Type B pancreatic cell (in vitro differentiated cells): ENCODE measurements around the gene CHST15. TPM values are rescaled to one million over a fixed set of nuclear protein-coding genes. Genes with fewer than 3 reads are reported as not detected.
A peak's percentile ranks its signal among the peaks of the same experiment; 100 is the strongest.

Experiments used
- DNase-seq: peaks from one replicate; pipeline ENCODE4 v3.0.0; 2021; ENCODE audit warnings: mixed read lengths; ENCODE audit not compliant: unreplicated experiment; ENCODE audit errors: extremely low spot score
- H3K27ac Mint-ChIP-seq: 2 replicates; pipeline ENCODE4 v1.8.0; 2021; ENCODE audit warnings: mild to moderate bottlenecking, mixed read lengths
- H3K27me3 Mint-ChIP-seq: 2 replicates; pipeline ENCODE4 v1.8.0; 2021; ENCODE audit warnings: mixed read lengths
- H3K36me3 Mint-ChIP-seq: 2 replicates; pipeline ENCODE4 v1.8.0; 2021; ENCODE audit warnings: mixed read lengths
- H3K4me1 Mint-ChIP-seq: one replicate; pipeline ENCODE4 v1.8.0; 2021; ENCODE audit warnings: mixed read lengths; ENCODE audit not compliant: unreplicated experiment
- H3K4me3 Mint-ChIP-seq: 2 replicates; pipeline ENCODE4 v1.8.0; 2021; ENCODE audit warnings: mild to moderate bottlenecking, mixed read lengths
- H3K9me3 Mint-ChIP-seq: 2 replicates; pipeline ENCODE4 v1.8.0; 2021; ENCODE audit warnings: mixed read lengths
- total RNA-seq: library from RNA; stranded (reverse); gene quantifications from 2 replicates; pipeline ENCODE4 v1.2.1, GENCODE V29; 2021; ENCODE audit warnings: low replicate concordance
- TF ChIP-seq, protein P1 (sequence below): fragments of 200-600 bp; sonication (generic); conservative IDR thresholded peaks from 2 replicates; pipeline ENCODE4 v1.5.0; 2021; ENCODE audit warnings: antibody characterized with exemption, mild to moderate bottlenecking

CHST15 gene
- total RNA-seq, 1 donor from 2014 or later, result 22.9 TPM

DNA sequence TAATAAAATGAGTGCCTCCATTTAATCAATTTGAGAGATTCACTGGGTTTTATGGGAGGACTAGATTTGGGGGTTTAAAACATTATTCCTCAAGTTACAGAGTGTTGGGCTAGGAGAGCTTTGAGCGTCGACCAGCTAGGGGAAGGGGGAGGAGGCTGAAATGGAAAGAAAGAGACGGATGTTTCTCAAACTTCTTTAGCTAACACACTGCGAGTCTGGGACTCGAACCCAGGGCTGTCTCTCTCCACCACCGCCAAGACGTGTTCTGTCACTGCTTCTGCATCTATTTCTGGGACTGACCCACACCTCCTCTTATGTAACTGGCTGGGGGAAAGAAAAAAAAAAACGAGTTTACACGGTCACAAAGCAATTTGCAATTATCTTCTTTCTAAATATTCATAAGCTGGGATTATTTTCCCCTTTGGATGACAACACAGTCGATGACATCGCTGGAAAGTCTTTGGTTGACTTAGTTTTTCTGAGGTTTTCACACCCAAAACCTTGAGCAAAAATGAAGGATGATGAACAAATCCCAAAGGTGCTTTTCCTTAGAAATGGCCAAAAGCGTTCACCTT is 27.2 kb downstream of the CHST15 start:
- Mint-ChIP-seq H3K4me1 (peaks cover 38% of the 10 kb centered on the region), H3K27ac (peak overlapping the region; percentile 8), H3K36me3 (peaks cover 7% of the 10 kb centered on the region), H3K27me3 (no peaks in the 10 kb centered on the region), H3K4me3 (no peak overlapping the region), H3K9me3 (no peaks in the 10 kb centered on the region)
- TF ChIP-seq, protein P1, sequence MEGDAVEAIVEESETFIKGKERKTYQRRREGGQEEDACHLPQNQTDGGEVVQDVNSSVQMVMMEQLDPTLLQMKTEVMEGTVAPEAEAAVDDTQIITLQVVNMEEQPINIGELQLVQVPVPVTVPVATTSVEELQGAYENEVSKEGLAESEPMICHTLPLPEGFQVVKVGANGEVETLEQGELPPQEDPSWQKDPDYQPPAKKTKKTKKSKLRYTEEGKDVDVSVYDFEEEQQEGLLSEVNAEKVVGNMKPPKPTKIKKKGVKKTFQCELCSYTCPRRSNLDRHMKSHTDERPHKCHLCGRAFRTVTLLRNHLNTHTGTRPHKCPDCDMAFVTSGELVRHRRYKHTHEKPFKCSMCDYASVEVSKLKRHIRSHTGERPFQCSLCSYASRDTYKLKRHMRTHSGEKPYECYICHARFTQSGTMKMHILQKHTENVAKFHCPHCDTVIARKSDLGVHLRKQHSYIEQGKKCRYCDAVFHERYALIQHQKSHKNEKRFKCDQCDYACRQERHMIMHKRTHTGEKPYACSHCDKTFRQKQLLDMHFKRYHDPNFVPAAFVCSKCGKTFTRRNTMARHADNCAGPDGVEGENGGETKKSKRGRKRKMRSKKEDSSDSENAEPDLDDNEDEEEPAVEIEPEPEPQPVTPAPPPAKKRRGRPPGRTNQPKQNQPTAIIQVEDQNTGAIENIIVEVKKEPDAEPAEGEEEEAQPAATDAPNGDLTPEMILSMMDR, result no peak
- DNase-seq, result no peak

DNA sequence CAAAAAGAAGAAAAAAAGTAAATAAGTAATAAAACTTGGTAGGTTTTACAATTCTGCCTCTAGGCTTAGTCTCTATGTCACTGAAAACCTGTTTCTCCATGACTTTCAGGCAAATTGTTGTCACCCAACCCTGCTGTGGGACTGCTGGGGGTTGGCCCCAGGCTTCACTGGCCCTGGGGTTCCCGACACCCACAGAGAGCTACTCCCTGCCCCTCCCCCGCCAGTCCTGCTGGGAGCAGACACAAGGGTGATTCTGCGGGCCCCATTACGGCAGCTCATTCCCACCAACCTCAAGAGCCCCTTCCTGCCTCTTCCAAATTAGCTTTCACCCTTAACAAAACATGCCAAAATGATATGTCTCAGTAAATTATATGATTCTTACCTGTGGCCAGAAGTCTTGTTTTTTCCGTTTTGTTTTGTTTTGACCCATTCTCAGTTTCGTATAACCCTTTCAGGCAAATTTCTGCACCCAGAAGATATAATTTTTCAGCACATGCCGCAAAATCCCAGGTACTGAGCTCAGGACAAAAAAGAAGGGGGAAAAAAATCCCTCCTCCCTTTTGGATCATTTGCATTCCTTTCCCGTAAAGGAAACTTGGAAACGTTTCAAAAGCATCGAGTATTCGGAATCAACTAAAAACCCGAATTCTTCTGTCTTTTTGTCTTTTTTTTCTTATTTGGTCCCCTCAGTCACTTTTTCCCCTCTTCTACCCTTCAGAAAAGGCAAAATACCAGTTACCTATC is 27.8 kb downstream of the CHST15 start:
- TF ChIP-seq, protein P1, result no peak
- no peaks in the 10 kb centered on the region for H3K27me3 Mint-ChIP-seq
- H3K4me3 Mint-ChIP-seq, result no peak overlapping the region
- peaks cover 38% of the 10 kb centered on the region for H3K4me1 Mint-ChIP-seq
- H3K9me3 Mint-ChIP-seq, result no peaks in the 10 kb centered on the region
- peaks cover 7% of the 10 kb centered on the region for H3K36me3 Mint-ChIP-seq
- peak overlapping the region; percentile 8 for H3K27ac Mint-ChIP-seq
- no peak for DNase-seq

DNA sequence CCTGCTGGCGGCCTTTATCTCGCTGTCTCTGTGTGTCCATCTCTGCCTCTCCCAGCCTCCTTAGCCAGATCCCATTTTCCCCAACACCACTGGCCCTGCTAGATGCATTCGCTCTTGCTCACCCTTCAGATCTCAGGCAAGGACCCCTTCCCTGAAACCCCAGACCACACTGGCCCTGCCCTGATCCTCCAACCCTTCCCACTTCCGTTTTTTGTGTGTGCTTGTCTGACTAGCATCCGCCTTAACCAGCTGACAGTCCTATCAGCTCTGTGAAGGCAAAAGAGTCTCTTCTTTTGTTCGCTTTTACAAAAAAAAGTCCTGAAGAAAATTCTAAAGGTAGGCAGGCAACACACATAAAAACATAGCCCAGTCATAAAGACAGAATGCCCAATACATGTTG is 28.7 kb downstream of the CHST15 start:
- TF ChIP-seq, protein P1, result no peak
- H3K36me3 Mint-ChIP-seq, result peaks cover 7% of the 10 kb centered on the region
- peak overlapping the region; percentile 41 for H3K27ac Mint-ChIP-seq
- H3K4me1 Mint-ChIP-seq, result peaks cover 38% of the 10 kb centered on the region
- no peak overlapping the region for H3K4me3 Mint-ChIP-seq
- no peaks in the 10 kb centered on the region for H3K27me3 Mint-ChIP-seq
- H3K9me3 Mint-ChIP-seq, result no peaks in the 10 kb centered on the region
- DNase-seq, result no peak

DNA sequence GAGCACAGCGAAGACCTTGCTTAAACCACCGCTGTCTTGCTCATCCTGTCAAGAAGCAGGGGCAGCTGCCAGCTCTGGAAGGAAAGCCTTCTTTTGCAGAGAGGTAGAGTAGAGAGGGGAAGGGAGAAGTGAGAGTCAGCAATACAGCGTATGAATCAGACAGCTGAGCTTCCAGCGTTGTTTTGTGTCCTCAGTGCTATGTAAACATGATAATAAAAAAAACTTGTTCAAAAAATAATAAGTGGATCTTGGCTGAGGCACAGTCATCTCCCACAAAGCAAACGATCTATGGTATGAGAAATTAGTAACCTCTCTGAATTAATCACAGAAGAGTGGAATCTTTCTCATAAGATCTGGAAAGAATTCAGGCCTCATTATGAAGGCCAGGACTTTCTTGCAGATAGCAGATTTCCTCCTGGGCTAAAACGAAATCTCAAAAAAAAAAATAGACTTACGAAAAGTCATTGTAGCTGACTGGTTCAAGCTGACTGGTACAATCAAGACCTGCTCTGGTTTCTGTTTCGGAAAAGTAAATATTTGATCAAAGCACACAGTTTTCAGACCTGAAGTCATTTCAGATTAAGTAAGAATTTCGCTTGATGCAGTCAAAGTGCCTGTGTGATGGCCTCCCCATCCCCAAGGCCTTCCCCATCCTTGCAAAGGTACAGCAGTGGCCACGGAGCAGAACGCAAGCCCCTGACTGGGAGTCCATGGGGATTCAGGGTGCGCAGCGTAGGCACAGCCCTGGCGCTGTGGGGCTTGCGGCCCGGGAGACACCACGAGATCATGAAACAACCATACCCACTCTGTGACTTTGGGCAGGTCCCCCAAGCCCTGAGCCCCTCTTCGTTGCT is 29.4 kb downstream of the CHST15 start:
- TF ChIP-seq, protein P1, result no peak
- no peaks in the 10 kb centered on the region for H3K27me3 Mint-ChIP-seq
- peaks cover 39% of the 10 kb centered on the region for H3K4me1 Mint-ChIP-seq
- H3K36me3 Mint-ChIP-seq, result peaks cover 7% of the 10 kb centered on the region
- H3K9me3 Mint-ChIP-seq, result no peaks in the 10 kb centered on the region
- no peak for DNase-seq
- peak overlapping the region; percentile 12 for H3K4me3 Mint-ChIP-seq
- H3K27ac Mint-ChIP-seq, result peak overlapping the region; percentile 10

DNA sequence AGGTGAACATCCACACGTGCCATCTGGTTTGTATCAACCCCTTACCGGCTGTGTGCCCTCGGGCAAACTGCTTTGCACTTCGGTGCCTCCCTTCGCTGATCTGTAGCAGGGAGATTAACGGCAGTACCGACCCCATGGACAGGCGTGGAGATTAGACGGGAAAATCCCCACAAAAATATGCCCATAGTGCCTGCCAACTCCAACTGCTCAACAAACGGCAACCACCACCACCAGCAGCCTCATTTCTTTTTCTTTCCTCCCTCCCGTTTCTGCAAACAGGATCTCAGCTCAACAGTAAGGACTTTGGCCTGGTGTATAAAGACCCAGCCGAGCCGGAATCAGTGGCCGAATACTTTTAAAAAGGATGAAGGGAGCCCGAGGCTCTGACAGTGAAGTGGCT is 31.0 kb downstream of the CHST15 start:
- no peak for DNase-seq
- H3K4me1 Mint-ChIP-seq, result peaks cover 40% of the 10 kb centered on the region
- H3K4me3 Mint-ChIP-seq, result no peak overlapping the region
- no peaks in the 10 kb centered on the region for H3K9me3 Mint-ChIP-seq
- H3K36me3 Mint-ChIP-seq, result peaks cover 7% of the 10 kb centered on the region
- no peaks in the 10 kb centered on the region for H3K27me3 Mint-ChIP-seq
- TF ChIP-seq, protein P1, result no peak
- no peak overlapping the region for H3K27ac Mint-ChIP-seq
